Adrenal gland (tissue), 12 donors: ENCODE results near the gene ACAN. TPM values are rescaled to one million over a fixed set of nuclear protein-coding genes. Genes with fewer than 3 reads are reported as not detected.

Source experiments
- DNase-seq, 7 donors: peaks; one replicate each; pipeline ENCODE4 v3.0.0-alpha.2; 2019 to 2020
- H3K27ac ChIP-seq, 5 donors: fragments of 200-600 bp; sonication (generic) in 4 of 5; 1 replicate in 3 of 5; 2 replicates in 2 of 5; pipeline versions ENCODE4 v1.5.1 to v1.8.0; 2016 to 2020; ENCODE audit warnings: mild to moderate bottlenecking in 1 of 5
- H3K27me3 ChIP-seq: fragments of 200-600 bp; 2 replicates; pipeline ENCODE4 v1.8.0; 2021
- H3K36me3 ChIP-seq, 2 donors: fragments of 200-600 bp; replicated peaks in 1 of 2; 1 replicate in 1 of 2; 2 replicates in 1 of 2; pipeline versions ENCODE4 v1.5.1 to v1.8.0; 2018 to 2022
- H3K4me1 ChIP-seq, 2 donors: fragments of 200-600 bp; replicated peaks in 1 of 2; 1 replicate in 1 of 2; 2 replicates in 1 of 2; pipeline versions ENCODE4 v1.5.1 to v1.8.0; 2018 to 2021
- H3K4me3 ChIP-seq, 4 donors: fragments of 200-600 bp; sonication (generic) in 3 of 4; one replicate each; pipeline ENCODE4 v1.5.1; 2016 to 2018
- H3K9me3 ChIP-seq, 3 donors: fragments of 200-600 bp; sonication (generic) in 1 of 3; replicated peaks in 1 of 3; 1 replicate in 2 of 3; 2 replicates in 1 of 3; pipeline versions ENCODE4 v1.5.1 to v1.8.0; 2016 to 2021
- POLR2A ChIP-seq, 2 donors: fragments of 450-650 bp; IDR thresholded peaks; one replicate each; pipeline ENCODE4 v1.6.1; 2017; ENCODE audit warnings: antibody characterized with exemption in 2 of 2, mild to moderate bottlenecking in 2 of 2, moderate library complexity in 1 of 2
- whole genome bisulfite sequencing, 4 donors: extraction: QIAGEN DNeasy Blood & Tissue Kit in 2 of 4; methylation state at CpG; one replicate each; pipeline versions ENCODE4 v1.1.5 to v1.1.7; 2013 to 2017; 5-methylcytosine and 5-hydroxymethylcytosine counted together
- intact Hi-C, 2 donors: fragments of 100-400 bp; cut with DNase I; formaldehyde crosslinking; loops; one replicate each; pipeline versions ENCODE4 v1.14.1 to v1.15.0; 2022 to 2023
- polyA plus RNA-seq, 3 donors: library from polyadenylated mRNA; stranded (reverse); fragments of 200-250 nt in 2 of 3; fragments of 350-450 nt in 1 of 3; fragmentation: Illumina TruSeq in 1 of 3; extraction: RNeasy Lipid Tissue Mini Kit (QIAGEN cat#74804) in 1 of 3; gene quantifications; one replicate each; pipeline ENCODE4 v1.2.3, GENCODE V29; 2013 to 2014
- total RNA-seq, 9 donors: library from RNA; depleted of rRNA in 4 of 9; stranded (reverse); fragments of >200 nt in 4 of 9; fragments of 120-200 nt in 1 of 9; fragmentation: NEBNext Ultra II Directional in 1 of 9; extraction: Animal tissue kit (Norgen Biotek cat#: 25700) in 1 of 9; gene quantifications; one replicate each; pipeline versions ENCODE4 v1.1.0 to v1.2.4, GENCODE V29; 2013 to 2023
- TF ChIP-seq, protein P1 (sequence below), 6 experiments: fragments of 450-650 bp in 4 of 6; fragments of 200-600 bp in 2 of 6; sonication (generic) in 1 of 6; IDR thresholded peaks; 1 replicate in 5 of 6; 2 replicates in 1 of 6; pipeline versions ENCODE4 v1.5.1 to v1.8.0; 2016 to 2021; ENCODE audit warnings: antibody characterized with exemption in 6 of 6, mild to moderate bottlenecking in 2 of 6, moderate library complexity in 1 of 6
- donor health status: healthy with polysubstance abuse.
- donor health status: Bipolar disorder and iron deficiency.
- donor health status: DM: yes; HTN: yes; CAD: no.
- donor health status: DM: no; HTN: no; CAD: no.
- donor health status: DM: no; HTN: no; CAD: no.
- donor health status: DM: yes; HTN: yes; CAD: no.

The ACAN gene
- total and polyA plus RNA-seq, 12 donors = 0.04 to 2.4 (median 0.42) TPM

DNA sequence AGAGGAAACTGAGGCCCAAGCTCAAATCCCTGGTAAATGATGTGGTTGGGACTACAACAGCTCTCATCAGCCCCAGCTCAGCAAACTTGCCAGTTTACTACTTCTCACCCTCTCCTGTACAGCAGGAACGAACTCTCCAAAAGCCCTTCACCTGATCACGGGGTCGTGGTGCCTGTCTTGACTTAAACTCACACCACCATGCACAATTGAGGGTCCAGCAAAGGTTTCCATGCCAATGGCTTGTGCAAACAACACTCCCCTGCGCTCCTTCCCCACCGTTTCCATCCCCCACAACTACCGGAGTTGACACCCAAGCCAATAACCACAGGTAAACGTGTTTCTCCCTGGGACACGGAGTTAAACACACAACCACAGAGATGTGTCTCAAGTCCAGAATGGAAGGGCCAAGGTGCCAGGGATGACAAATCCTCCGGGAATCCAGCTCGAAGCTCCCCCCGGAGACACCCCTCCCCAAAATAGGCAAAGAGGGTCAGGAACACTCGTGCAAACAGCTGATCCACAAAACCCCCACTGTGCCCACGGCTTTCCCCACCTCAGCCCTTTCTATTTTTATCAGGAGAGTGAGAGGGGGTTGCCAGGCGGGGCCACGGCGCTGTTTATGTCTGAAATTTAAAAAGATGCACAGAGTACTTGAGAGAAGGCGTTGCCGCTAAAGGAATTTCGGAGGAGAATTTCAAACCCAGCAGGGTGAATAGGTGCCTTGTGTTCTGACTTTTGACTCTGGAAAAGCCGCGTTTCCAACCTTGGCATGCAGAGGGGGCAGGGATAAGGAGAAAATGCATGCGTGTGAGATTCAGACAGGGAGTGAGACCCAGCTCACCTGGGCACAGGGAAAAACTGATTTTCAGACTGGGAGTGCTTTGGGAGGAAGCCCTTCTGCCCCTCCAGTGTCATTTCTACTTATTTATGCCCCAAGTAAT lies 10.6 kb upstream of the ACAN start:
- 34 to 52% (median 44%) methylated on average over 21 to 22 of the region's 22 CpGs for WGBS, 4 donors
- intact Hi-C loops = no loop called here
- H3K9me3 ChIP-seq = no peaks in the 10 kb centered on the region

DNA sequence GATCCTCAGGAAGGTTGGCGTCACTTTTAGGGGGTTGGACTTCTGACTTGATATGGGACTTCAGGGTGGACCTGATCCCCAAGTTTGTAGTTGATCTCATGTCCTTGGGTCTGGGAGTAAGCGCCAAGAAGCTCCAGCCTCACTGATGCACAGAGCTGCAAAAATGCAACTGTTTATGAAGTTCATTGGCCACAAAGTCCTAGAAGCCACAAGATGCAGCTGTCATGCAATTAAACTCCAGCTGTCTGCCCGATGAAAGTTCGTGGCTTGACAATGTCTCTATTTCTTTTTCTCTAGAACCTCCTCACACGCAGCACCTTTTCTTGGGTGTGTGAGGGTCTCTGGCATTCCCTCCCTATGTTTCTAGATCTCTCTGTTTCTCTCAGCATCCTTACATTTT lies 9.2 kb upstream of the ACAN start:
- WGBS, 4 donors = 69 to 83% (median 78%) methylated on average over 5 of the region's 5 CpGs
- no peaks in the 10 kb centered on the region for H3K9me3 ChIP-seq
- no peaks in the 10 kb centered on the region for H3K4me1 ChIP-seq
- TF ChIP-seq, protein P1, sequence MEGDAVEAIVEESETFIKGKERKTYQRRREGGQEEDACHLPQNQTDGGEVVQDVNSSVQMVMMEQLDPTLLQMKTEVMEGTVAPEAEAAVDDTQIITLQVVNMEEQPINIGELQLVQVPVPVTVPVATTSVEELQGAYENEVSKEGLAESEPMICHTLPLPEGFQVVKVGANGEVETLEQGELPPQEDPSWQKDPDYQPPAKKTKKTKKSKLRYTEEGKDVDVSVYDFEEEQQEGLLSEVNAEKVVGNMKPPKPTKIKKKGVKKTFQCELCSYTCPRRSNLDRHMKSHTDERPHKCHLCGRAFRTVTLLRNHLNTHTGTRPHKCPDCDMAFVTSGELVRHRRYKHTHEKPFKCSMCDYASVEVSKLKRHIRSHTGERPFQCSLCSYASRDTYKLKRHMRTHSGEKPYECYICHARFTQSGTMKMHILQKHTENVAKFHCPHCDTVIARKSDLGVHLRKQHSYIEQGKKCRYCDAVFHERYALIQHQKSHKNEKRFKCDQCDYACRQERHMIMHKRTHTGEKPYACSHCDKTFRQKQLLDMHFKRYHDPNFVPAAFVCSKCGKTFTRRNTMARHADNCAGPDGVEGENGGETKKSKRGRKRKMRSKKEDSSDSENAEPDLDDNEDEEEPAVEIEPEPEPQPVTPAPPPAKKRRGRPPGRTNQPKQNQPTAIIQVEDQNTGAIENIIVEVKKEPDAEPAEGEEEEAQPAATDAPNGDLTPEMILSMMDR (IDR thresholded peaks at IDR 0.05) = no peak
- TF ChIP-seq POLR2A (IDR thresholded peaks at IDR 0.05) = no peak
- no peak for DNase-seq
- H3K4me3 ChIP-seq = no peak overlapping the region
- intact Hi-C loops = no loop called here
- H3K27me3 ChIP-seq = peaks cover 16% of the 10 kb centered on the region
- no peaks in the 10 kb centered on the region for H3K36me3 ChIP-seq
- no peak overlapping the region for H3K27ac ChIP-seq

More for the DNA sequence above, 10.6 kb upstream of the ACAN start:
- H3K4me3 ChIP-seq = no peak overlapping the region
- no peak for TF ChIP-seq POLR2A (IDR thresholded peaks at IDR 0.05)
- TF ChIP-seq, protein P1 (IDR thresholded peaks at IDR 0.05) = no peak
- H3K36me3 ChIP-seq = no peaks in the 10 kb centered on the region
- DNase-seq = no peak
- H3K27me3 ChIP-seq = peaks cover 14% of the 10 kb centered on the region
- no peaks in the 10 kb centered on the region for H3K4me1 ChIP-seq
- H3K27ac ChIP-seq = no peak overlapping the region

DNA sequence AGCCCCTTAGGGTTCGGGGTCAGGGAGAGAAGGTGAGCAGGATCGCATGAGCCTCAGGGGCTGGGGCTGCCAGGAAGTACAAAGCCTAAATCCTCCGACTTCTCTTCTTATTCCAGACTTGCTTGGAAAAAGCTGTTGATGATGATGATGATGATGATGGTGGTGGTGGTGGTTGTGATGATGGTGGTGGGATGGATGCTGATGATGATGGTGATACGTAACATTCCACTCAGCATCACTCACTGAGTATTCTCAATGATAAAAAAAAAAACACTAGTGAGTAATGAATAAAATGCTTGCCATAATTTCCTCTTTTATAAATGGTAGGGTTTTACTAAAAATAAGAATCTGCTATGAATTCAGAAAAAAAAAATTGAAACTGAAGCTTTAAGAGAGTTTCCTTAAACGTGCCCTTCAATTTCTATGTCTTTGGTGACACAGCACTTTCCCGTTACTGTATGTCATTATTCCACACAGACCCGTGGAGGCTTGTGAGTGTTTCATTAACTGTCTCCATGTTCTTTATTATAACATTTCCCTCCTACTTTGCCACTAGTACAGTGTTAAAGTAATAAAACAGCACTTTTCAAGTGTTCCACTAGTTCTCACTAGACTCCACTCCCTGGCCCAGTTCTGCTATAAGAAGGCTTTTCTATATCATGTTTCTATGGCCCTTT lies 5.4 kb upstream of the ACAN start:
- no peak for TF ChIP-seq POLR2A (IDR thresholded peaks at IDR 0.05)
- TF ChIP-seq, protein P1 (IDR thresholded peaks at IDR 0.05) = no peak
- Histone ChIP-seq H3K9me3 (no peaks in the 10 kb centered on the region), H3K27me3 (peaks cover 33% of the 10 kb centered on the region), H3K27ac (no peak overlapping the region), H3K36me3 (no peaks in the 10 kb centered on the region), H3K4me1 (no peaks in the 10 kb centered on the region), H3K4me3 (no peak overlapping the region)
- intact Hi-C loops = no loop called here
- no peak for DNase-seq
- WGBS, 4 donors = 63 to 75% (median 71%) methylated on average over 7 of the region's 7 CpGs

DNA sequence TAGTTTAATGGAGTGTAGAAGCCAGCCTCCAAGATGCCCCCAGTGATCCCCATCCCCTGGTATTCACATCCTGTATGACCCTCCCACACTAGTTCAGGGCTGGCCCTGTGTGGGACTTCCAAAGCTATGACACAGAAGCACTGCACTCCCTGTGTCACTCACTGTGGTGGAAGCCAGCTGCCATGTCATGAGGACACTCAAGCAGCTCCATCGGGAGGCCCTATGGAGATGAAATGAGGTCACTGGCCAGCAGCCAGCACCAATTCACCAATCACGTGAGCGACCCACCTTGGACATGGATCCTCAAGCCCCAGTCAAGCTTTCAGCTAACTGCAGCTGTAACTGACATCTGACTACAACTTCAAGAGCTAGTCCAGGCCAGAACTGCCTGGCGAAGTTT lies 3.9 kb upstream of the ACAN start:
- no peak overlapping the region for H3K27ac ChIP-seq
- no peak for DNase-seq
- WGBS, 4 donors = 81 to 91% (median 89%) methylated on average over 1 to 4 of the region's 4 CpGs
- H3K4me1 ChIP-seq = no peaks in the 10 kb centered on the region
- no peak overlapping the region for H3K4me3 ChIP-seq
- no peaks in the 10 kb centered on the region for H3K9me3 ChIP-seq
- H3K36me3 ChIP-seq = no peaks in the 10 kb centered on the region
- H3K27me3 ChIP-seq = peaks cover 47% of the 10 kb centered on the region
- intact Hi-C loops = no loop called here
- TF ChIP-seq, protein P1 (IDR thresholded peaks at IDR 0.05) = no peak
- no peak for TF ChIP-seq POLR2A (IDR thresholded peaks at IDR 0.05)
